Adipocyte (in vitro differentiated cells): ENCODE results near the gene PNMA8B.

Experiments
- DNase-seq: peaks from one replicate; pipeline ENCODE4 v3.0.0-alpha.2; 2015; ENCODE audit warnings: low read depth
- H3K27me3 ChIP-seq: replicated peaks from 2 replicates; pipeline ENCODE4 v1.7.0; 2013; ENCODE audit warnings: mild to moderate bottlenecking, low read length, moderate library complexity; ENCODE audit not compliant: control insufficient read depth, insufficient read depth
- H3K36me3 ChIP-seq: 2 replicates; pipeline ENCODE4 v1.7.0; 2013; ENCODE audit warnings: low read length, mild to moderate bottlenecking, moderate library complexity; ENCODE audit not compliant: control insufficient read depth, insufficient read depth, severe bottlenecking
- H3K4me1 ChIP-seq: 2 replicates; pipeline ENCODE4 v1.7.0; 2013; ENCODE audit warnings: mild to moderate bottlenecking, low read length, moderate library complexity; ENCODE audit not compliant: control insufficient read depth, insufficient read depth
- H3K4me3 ChIP-seq: 2 replicates; pipeline ENCODE4 v1.7.0; 2013; ENCODE audit warnings: mild to moderate bottlenecking, low read length, moderate library complexity
- H3K9ac ChIP-seq: 2 replicates; pipeline ENCODE4 v1.7.0; 2013; ENCODE audit warnings: mild to moderate bottlenecking, low read length, moderate library complexity
- H3K9me3 ChIP-seq: 2 replicates; pipeline ENCODE4 v1.7.0; 2013; ENCODE audit warnings: mild to moderate bottlenecking, low read length, moderate library complexity; ENCODE audit not compliant: control insufficient read depth

PNMA8B gene

GRCh38 chr19:46481223-46481848 lies 14.3 kb downstream of the PNMA8B start:
- H3K36me3 ChIP-seq: no peaks in the 10 kb centered on the region
- H3K4me1 ChIP-seq: peaks cover 26% of the 10 kb centered on the region
- H3K9ac ChIP-seq: peak overlapping the region; percentile 90
- H3K27me3 ChIP-seq: no peaks in the 10 kb centered on the region
- no peaks in the 10 kb centered on the region for H3K9me3 ChIP-seq
- DNase-seq: peak; percentile 67
- peak overlapping the region; percentile 60 for H3K4me3 ChIP-seq

- Histone ChIP-seq H3K27me3 (no peaks in the 10 kb centered on the region), H3K36me3 (no peaks in the 10 kb centered on the region), H3K9me3 (no peaks in the 10 kb centered on the region), H3K9ac (peak overlapping the region; percentile 90), H3K4me3 (peak overlapping the region; percentile 60), H3K4me1 (peaks cover 32% of the 10 kb centered on the region)
- peak; percentile 92 for DNase-seq
These were observed 15.3 kb downstream of the PNMA8B start for GRCh38 chr19:46480415-46480814.

- Histone ChIP-seq H3K9me3 (no peaks in the 10 kb centered on the region), H3K36me3 (no peaks in the 10 kb centered on the region), H3K27me3 (no peaks in the 10 kb centered on the region), H3K4me3 (no peak overlapping the region), H3K4me1 (peaks cover 39% of the 10 kb centered on the region), H3K9ac (no peak overlapping the region)
- peak; percentile 39 for DNase-seq
These were observed 17.2 kb downstream of the PNMA8B start for GRCh38 chr19:46478356-46478986.

GRCh38 chr19:46475986-46476385 lies 19.7 kb downstream of the PNMA8B start:
- H3K36me3 ChIP-seq: no peaks in the 10 kb centered on the region
- H3K9me3 ChIP-seq: no peaks in the 10 kb centered on the region
- H3K4me3 ChIP-seq: peak overlapping the region; percentile 33
- H3K27me3 ChIP-seq: no peaks in the 10 kb centered on the region
- DNase-seq: peak; percentile 50
- peak overlapping the region; percentile 46 for H3K9ac ChIP-seq
- H3K4me1 ChIP-seq: peaks cover 28% of the 10 kb centered on the region

GRCh38 chr19:46474211-46474610 lies 21.5 kb downstream of the PNMA8B start:
- H3K9me3 ChIP-seq: no peaks in the 10 kb centered on the region
- DNase-seq: no peak
- no peaks in the 10 kb centered on the region for H3K27me3 ChIP-seq
- no peaks in the 10 kb centered on the region for H3K36me3 ChIP-seq
- no peak overlapping the region for H3K4me3 ChIP-seq
- H3K4me1 ChIP-seq: peaks cover 24% of the 10 kb centered on the region
- no peak overlapping the region for H3K9ac ChIP-seq

- no peaks in the 10 kb centered on the region for H3K36me3 ChIP-seq
- no peaks in the 10 kb centered on the region for H3K9me3 ChIP-seq
- H3K27me3 ChIP-seq: no peaks in the 10 kb centered on the region
- H3K9ac ChIP-seq: no peak overlapping the region
- no peak overlapping the region for H3K4me3 ChIP-seq
- DNase-seq: no peak
- peaks cover 28% of the 10 kb centered on the region for H3K4me1 ChIP-seq
These were observed 23.1 kb downstream of the PNMA8B start for GRCh38 chr19:46472592-46472991.

GRCh38 chr19:46471811-46472543 lies 23.7 kb downstream of the PNMA8B start:
- peaks cover 31% of the 10 kb centered on the region for H3K4me1 ChIP-seq
- no peaks in the 10 kb centered on the region for H3K36me3 ChIP-seq
- peak overlapping the region; percentile 70 for H3K4me3 ChIP-seq

GRCh38 chr19:46471116-46471733 lies 24.4 kb downstream of the PNMA8B start, which contains the start of gene PNMA8A:
Gene PNMA8A, minus strand, starts transcription at chr19:46471563. Its CDS starts 528 bp downstream, at chr19:46471035.
- DNase-seq: peak; percentile 85
- H3K9me3 ChIP-seq: no peaks in the 10 kb centered on the region
- peak within 1 kb of the TSS; percentile 70 for H3K4me3 ChIP-seq
- H3K27me3 ChIP-seq: no peaks in the 10 kb centered on the region
- peaks cover 36% of the 10 kb centered on the region for H3K4me1 ChIP-seq
- H3K9ac ChIP-seq: peak within 1 kb of the TSS; percentile 78
- no peaks in the 10 kb centered on the region for H3K36me3 ChIP-seq

More at GRCh38 chr19:46471811-46472543, 23.7 kb downstream of the PNMA8B start:
- no peaks in the 10 kb centered on the region for H3K9me3 ChIP-seq
- no peak for DNase-seq
- no peaks in the 10 kb centered on the region for H3K27me3 ChIP-seq
- peak overlapping the region; percentile 78 for H3K9ac ChIP-seq

GRCh38 chr19:46470376-46470775 lies 25.3 kb downstream of the PNMA8B start:
- DNase-seq: no peak
- Histone ChIP-seq H3K36me3 (no peaks in the 10 kb centered on the region), H3K4me3 (no peak overlapping the region), H3K9ac (no peak overlapping the region), H3K9me3 (no peaks in the 10 kb centered on the region), H3K27me3 (no peaks in the 10 kb centered on the region), H3K4me1 (peaks cover 34% of the 10 kb centered on the region)

GRCh38 chr19:46469541-46470185 lies 26.0 kb downstream of the PNMA8B start:
- Histone ChIP-seq H3K27me3 (no peaks in the 10 kb centered on the region), H3K9me3 (no peaks in the 10 kb centered on the region), H3K36me3 (no peaks in the 10 kb centered on the region), H3K4me1 (peaks cover 34% of the 10 kb centered on the region), H3K4me3 (no peak overlapping the region), H3K9ac (no peak overlapping the region)
- no peak for DNase-seq
